ELR (cell line): Measurements from ENCODE around the gene CERS6.
"Not testable (repeated sequence)": the region's sequence is repeated elsewhere in the genome, so short reads cannot be mapped to it uniquely, and the experiment has no call there.

ENCODE experiments used
- DNase-seq: peaks from one replicate; pipeline ENCODE4 v3.0.0-alpha.2; 2015; ENCODE audit warnings: low read depth

The CERS6 gene, protein sequence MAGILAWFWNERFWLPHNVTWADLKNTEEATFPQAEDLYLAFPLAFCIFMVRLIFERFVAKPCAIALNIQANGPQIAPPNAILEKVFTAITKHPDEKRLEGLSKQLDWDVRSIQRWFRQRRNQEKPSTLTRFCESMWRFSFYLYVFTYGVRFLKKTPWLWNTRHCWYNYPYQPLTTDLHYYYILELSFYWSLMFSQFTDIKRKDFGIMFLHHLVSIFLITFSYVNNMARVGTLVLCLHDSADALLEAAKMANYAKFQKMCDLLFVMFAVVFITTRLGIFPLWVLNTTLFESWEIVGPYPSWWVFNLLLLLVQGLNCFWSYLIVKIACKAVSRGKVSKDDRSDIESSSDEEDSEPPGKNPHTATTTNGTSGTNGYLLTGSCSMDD

DNA sequence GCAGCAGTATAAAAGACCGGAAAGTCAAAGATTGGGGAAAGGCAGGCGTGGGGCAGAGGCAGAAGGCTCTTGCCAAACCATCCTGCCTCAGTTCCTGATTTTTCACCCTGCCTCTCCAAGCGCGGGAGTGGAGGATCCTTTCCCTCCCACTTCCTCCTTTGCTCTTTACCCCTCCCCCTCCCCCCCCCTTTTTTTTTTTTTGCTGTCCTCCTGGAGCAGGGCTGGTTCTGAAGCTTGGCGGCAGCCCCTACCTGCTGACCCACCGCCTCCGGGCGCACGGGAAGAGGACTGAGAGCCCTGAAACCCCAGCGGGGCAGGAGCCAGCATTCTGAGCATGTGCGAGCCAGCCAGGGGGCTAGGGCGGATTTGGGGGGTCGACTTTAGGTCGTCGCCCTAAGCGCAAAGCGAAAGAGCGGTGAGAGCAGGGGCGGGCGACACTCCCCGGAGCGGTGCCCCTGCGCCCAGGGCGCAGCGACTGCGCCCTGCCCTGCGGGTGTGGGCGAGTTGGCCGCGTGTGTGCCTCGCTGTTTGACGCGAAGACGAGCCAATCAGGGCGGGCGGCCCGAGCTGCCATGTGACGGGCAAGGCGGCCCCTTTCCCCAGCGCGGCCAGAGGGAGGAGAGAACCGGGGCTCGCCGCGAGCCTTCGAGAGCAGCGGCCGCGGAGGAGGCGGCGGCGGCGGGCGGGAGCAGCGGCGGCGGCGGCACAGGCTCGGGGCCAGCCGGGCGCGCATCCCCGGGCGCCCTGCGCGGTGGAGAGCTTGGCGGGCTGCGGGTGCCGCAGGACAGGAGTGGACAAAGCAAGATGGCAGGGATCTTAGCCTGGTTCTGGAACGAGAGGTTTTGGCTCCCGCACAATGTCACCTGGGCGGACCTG, at the start of gene CERS6:
TSS of gene CERS6 (plus strand) at position 628 of the 876 bp plus-strand sequence. CDS start at position 805, 177 bp downstream.
- peak; percentile 95 for DNase-seq

DNA sequence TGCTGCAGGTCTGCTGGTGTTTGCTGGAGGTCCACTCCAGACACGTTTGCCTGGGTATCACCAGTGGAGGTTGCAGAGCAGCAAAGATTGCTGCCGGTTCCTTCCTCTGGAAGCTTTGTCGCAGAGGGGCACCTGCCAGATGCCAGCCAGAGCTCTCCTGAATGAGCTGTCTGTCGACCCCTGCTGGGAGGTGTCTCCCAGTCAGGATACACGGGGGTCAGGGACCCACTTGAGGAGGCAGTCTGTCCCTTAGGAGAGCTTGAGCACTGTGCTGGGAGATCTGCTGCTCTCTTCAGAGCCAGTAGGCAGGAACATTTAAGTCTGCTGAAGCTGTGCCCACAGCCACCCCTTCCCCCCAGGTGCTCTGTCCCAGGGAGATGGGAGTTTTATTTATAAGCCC, 43.8 kb upstream of the CERS6 start:
- DNase-seq = not testable (repeated sequence)

DNA sequence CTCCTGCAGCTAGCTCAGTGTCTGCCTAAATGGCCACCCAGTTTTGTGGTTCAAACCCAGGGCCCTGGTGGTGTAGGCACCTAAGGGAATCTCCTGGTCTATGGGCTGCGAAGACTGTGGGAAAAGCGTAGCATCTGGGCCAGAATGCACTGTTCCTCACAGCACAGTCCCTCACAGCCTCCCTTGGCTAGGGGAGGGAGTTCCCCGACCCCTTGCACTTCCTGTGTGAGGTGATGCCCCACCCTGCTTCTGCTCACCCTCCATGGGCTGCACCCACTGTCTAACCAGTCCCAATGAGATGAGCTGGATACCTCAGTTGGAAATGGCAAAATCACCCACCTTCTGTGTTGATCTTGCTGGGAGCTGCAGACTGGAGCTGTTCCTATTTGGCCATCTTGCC, 43.0 kb upstream of the CERS6 start:
- not testable (repeated sequence) for DNase-seq

DNA sequence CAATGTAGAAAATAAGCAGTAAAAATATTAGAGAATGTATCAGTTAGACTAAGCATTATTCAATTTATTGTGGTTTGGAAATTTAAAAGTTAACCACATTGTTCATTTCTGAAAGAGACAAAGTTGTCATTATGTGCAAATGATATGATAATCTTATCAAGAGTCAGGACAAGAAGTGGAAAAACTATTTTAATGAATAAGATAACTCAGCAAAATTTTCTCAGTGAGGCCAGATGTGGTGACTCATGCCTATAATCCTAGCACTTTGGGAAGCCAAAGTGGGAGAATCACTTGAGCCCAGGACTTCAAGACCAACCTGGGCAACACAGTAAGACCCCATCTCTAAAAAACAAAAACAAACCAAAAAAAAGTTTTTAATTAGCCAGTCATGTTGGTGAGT, 39.5 kb upstream of the CERS6 start:
- DNase-seq = peak; percentile 15

DNA sequence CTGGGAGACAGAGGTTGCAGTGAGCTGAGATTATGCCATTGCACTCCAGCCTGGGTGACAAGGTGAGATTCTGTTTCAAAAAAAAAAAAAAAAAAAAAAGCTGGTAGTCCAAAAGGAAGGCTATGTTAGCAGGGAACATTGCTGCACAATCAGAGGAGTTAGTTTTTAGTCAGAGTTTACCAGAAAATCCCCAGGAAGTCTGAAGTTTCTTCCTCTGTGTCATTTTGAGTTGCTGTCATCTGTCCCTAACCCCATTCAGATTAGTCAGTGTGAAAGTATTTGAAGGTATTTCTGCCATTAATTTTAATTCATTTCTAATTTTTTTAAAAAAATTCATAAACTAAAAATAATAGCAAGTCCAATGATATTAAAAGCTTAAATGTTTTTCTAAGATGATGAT, 33.5 kb upstream of the CERS6 start:
- peak; percentile 30 for DNase-seq

DNA sequence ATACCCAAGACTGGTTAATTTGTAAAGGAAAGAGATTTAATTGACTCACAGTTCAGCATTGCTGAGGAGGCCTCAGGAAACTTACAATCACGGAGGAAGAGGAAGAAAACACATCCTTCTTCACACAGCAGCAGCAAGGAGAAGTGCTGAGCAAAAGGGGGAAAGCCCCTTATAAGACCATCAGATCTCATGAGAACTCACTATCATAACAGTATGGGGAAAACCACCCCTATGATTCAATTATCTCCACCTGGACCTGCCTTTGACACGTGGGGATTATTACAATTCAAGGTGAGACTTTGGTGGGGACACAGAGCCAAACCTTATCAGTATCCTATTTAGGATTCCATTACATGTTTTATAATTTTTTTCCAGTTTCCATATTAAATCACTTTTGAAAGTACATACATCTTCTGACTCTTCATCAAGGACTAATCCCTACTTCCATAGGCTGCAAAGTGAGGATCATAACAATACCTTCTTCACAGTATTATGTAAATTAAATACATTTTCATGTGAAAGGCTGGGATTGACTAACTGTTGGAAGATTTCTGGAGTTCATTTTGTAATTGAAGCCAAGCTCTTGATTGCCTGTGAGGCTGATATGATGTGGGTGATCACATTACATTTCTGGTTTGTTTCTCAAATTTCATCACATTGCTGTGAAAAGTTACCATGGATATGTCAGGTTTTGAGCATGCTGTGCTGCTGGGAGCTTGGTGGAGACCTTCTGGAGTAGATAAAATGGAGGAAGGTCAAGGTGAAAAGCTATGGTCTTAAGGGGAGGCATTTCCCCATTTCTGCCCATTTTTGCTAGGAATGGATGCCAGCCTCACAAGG, 31.7 kb upstream of the CERS6 start:
- no peak for DNase-seq

DNA sequence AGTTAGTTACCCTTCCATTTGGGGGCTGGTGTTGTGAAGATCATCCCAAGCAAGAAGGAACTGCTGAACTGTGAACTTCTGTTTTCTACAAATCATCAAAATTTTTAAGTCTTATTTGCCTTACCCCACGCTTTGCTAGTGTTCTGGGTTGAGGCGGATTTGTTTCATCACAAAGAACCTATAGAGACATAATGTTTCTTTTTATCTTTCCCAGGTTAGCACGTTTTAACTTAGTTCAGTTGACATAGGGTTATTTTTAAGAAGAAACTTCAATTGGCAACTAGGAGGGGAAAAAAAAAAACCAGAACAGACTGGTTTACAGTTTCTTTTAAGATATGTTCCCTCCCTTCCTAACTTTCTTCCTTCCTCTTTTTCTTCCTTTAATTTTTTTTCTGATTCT, 31.1 kb upstream of the CERS6 start:
- DNase-seq = no peak

DNA sequence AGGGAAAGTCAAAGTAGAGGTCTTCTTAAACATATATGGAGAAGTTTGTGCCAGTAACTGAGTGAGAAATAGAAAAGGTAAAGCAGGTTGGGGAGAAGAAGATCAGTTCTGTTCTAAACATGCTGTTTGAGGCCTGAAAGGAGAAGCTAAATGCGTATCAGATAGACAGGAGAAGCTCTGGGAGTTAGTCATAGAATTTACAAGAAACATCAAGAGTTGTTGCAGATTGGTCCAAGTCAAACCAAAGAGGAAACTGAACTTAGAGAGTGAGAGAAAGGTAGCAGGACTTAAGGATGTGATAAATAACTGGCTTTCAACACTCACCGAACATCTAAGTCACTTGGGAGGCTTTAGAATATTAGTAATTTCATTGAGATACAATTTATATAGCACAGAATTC, 29.2 kb upstream of the CERS6 start:
- DNase-seq = no peak

DNA sequence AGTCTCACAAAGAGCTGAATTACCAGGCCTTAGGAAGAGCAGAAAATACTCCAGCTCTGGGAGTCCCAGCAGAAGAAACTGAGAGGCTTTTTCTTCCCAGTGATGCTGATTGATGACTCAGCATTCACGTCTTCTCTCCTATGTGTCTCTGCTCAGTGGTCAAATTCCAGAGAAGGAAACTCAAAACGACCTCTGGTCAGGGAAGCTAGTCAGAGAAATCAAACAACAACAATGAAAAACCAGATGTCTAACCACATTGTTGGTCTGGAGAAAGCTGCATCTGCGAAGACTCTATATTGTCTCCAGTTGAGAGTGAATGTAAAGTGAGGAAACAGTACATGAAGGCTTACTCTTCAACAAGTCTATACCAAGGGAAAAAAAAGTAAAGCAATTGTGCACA, 28.6 kb upstream of the CERS6 start:
- peak; percentile 60 for DNase-seq

DNA sequence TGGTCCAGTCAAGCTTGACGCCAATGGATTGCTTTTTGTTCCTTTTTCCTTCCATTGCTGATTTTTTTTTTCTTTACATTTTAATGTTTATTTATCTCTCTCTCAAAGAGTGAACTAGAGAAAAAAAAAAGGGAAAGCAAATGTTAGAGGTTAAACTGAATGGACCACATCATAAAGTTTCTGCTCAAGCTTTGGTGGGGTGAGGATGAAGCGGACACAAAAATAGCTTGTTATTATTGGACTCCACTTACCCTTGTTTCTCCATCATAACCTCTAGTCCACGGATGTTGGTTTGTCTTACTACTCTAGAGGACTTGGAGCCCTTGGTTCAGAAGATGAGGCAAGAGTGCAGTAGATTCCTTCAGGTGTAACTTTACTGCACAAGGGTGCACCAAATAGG, 27.6 kb upstream of the CERS6 start:
- no peak for DNase-seq

DNA sequence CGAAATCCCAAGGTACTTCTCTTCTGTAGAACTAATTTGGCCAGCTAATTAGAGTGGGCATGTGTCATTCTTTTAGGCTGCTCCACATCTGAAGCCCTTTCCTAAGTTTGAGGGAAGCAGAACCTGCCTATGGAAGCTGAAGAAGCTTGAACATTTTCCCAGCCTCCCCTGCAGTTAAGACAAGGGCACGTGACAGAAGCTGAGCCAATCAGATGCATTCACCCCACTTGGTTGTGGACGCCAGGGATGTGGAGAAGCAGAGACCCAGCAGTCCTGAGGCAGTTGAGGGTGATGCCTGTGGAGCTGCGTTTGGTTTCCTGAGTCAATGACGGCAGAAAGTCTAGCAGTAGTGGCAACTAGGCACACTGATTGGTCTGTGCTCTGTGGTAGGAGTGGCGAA, 26.1 kb upstream of the CERS6 start:
- no peak for DNase-seq

DNA sequence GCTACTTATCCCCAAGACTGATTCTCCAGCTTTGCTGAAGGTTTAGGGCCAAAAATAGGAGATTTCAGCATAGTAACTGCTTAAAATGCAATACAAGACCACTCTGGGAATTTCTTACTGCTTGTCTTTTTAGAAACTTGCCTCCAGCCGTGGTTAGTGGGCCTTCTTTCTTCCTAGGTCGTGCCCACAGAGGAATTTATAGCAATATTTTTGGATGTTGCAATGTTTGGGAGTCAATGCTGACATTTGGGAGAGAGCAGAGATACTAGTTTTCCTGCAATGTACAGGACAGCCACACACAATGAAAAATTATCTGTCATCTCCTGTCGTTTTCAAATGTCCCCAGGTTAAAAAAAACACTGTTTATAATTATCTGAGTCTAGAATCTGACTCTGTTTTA, 25.6 kb upstream of the CERS6 start:
- DNase-seq = no peak

DNA sequence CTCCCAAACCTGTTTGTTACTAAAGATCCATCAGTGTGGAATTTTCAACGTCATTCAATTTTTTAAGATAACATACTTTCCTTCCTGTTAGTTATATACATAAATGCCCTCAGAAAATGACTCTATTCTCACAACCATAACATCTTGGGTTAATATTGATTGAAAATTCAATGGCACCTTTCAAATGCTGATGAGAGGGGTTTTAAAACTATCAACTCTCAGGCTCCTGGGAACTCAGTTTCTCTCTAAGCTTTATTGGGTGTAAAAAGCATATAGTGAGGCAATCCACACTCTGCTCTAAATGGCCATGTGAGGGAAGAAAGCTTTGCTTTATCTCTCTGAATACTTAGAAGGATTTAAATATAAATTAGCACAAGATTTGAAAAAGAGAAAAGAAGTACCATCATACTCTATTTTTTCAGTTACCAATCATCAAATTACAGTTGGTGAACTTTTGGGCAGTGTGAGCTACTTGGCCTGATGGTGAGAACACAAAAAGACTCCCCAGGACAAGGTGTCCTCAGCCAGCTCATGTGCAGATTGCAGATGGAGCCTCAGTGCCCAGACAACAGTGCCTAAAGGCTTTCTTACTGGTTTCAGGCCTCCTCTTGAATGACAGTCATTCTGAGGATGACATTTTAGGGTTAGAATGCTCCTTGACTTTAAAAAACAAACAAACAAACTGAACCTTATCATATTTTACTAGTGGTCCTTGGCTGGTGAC, 24.6 kb upstream of the CERS6 start:
- DNase-seq = no peak

DNA sequence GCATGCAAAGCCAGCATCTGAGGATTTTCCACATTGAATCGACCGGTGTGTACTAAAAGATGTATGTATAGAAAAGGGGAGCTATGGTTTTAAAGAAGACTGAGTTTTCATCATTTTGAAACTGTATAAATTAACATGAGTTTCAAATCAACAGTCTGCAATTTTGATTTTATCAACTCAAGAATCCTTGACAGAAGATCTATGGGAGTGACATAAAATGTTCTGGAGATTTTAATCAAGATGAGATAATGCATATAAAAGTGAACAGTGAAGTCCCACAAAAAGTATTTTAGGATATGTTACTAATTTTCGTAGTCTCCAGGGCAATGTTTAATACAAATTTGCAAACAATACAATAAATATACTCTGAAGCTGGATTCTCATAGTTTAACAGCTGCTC, 24.0 kb upstream of the CERS6 start:
- DNase-seq = no peak

DNA sequence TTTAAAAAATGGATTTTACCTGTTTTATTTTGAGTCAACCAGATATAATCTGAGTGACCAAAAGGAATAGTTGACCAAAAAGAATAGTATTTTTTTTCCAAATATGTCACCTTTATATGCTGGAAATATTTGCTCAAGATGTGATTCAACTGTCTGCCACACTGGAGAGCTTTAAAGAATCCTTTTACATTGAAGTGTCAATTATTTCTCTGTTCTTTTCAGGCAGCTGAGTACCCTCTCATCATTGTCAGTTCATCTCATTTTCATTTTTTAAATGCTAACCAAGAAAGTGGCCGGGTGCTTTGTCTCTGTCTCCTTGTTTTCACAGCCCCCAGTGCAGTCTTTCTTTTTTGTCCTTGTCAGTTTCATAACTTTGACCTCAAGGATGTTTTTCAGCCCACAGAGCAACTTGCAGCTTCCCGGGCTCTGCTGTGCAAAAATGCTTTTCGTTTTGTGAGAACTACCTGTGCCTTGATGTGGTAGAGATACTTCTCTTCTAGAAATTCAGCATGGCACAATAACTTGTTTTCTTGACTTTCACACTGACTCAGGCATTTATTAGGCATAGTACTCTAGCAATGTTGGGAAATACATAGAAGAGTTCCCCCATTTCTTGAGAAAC, 23.4 kb upstream of the CERS6 start:
- DNase-seq = no peak

DNA sequence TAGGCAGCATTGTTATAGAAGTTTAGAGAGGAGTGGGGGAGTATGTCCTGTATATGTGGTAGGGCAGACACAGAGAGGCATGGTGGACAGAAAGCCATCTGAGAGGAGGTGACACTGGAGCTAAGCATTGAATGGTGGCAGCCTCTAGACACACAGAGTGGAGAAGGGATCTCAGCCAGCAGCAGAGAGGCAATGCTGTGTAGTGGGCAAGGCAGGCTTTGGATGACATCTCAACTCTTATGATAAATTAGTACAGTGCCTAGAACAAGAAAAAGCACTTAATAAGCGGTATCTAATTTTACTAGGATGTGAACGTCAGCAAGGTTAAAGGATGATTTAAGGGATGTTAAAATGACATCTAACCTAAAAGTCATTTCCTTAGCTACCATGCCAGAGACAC, 22.5 kb upstream of the CERS6 start:
- no peak for DNase-seq

DNA sequence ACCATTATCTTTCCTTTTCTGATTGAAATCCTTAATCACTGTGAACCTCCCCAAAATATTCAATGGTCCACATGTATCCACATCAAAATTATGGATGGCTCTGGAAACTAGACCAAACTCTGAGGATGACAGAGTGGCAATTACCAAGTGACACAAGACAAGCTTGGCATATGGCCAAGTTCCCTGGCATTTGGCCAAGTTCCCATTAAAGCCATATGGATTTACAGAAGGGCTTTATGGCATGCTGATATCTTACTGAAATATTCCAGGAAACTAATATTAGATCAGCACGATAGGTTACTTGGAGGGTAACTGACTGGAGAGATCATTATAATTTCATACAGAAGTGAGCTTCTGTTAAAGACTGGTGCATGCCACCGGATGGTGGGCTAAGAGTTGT, 21.9 kb upstream of the CERS6 start:
- DNase-seq = no peak

DNA sequence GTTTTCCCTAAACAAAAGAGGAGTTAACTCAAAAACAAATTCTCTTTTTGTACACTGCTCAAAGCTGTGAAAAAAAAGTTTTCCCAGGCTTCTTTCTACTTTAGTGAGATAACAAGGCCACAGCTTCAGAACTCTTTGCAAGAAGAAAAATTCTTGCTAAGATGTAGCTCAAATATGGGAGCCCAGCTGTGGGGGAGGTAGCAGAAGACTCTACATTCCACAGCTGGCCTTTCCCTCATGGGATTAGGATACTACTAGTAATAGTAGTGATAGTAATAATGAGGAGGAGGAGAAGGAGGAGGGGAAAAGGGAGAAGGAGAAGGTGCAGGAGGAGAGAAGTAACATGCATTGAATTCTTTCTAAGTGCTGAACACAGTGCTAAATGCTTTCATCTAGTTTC, 19.2 kb upstream of the CERS6 start:
- no peak for DNase-seq

DNA sequence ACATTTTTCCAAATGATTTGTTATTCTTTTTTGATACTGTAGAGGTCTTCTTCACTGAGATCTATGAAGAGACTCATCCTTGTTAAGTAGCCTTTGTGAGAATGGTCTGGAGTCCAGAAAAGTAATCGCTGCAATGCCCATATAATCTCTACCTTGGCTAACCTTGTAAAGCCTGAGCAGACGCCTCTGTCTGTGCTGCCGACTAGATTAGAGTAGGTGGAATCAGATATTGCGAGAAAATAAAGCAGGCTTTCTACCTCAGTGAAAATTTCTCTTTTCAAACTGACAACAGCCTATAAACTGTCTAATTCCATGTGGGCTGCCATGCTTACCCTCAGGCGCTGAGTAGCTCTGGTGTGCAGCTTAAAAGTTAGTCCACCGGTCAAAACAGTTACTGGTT, 17.5 kb upstream of the CERS6 start:
- DNase-seq = no peak

DNA sequence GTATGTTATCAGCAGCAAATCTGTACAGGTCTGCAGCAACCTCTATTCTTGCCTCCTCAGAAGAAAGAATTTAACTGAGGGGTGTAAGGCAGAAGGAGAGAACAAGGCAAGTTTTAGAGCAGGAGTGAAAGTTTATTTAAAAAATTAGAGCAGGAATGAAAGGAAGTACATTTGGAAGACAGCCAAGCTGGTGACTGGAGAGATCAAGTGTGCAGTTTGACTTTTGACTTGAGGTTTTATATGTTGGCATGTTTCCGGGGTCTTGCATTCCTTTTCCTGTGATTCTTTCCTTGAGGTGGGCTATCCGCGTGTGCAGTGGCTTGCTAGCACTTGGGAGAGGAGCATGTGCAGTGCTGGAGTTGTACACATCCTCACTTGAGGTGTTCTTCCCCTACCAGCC, 16.5 kb upstream of the CERS6 start:
- peak; percentile 17 for DNase-seq

DNA sequence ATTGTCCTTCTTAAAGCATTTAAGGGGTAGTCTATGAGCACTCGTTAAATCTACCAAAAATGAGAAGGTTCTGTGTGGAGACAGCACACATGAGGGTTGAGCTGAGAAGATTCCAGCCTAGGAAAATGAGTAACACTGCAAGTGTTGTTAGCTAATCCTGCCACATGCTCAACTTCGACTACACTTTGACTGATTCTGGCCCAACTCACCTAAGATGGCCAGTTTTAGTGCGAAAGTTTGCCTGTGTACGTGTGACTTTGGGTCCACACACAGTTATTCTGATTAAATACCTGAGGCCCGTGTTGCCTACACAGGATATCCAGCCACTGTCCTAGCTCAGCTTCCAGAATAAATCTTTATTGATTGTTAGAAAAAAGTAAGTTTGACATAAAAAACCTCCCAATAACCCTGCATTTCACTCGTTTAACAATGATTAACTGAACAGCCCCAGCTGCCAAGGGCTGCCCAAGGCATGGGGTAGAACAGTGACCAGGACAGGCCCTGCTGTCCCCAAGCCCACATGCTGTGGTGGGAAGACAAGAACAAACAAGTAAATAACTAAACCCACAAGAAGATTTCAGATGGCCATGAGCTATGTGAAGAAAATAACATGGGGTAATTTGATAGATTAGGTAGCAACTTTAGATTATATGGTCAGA, 14.7 kb upstream of the CERS6 start:
- DNase-seq = no peak
